GM12878 (cell line): ENCODE results near the gene SHROOM3. TPM values are rescaled to one million over a fixed set of nuclear protein-coding genes. Genes with fewer than 3 reads are reported as not detected.

Experiments used
- ATAC-seq: fragments of 200-7000 bp; cut with Tn5 transposase; 3 replicates; pipeline ENCODE4 v1.9.1; 2020; ENCODE audit warnings: mild to moderate bottlenecking, moderate library complexity
- BruUV-seq: library from RNA; stranded (reverse); fragments of 400-500 nt; replicated peaks from 2 replicates; lab custom pipeline; 2021; lab: Mats Ljungman, UMichigan
- CTCF ChIA-PET: fragments of 300-600 bp; sonication (Branson Sonifier 250); formaldehyde crosslinking; extraction: SDS; loops from one replicate; lab custom pipeline; 2021; ENCODE audit warnings: inconsistent platforms; lab: Yijun Ruan, JAX
- POLR2A ChIA-PET: fragments of 350-600 bp; formaldehyde crosslinking; extraction: SDS; loops from one replicate; lab custom pipeline; 2021; ENCODE audit warnings: inconsistent platforms; lab: Charles Lee
- RAD21 ChIA-PET: fragments of 300-600 bp; sonication (Branson Sonifier 250); formaldehyde crosslinking; loops from one replicate; lab custom pipeline; 2023; ENCODE audit warnings: antibody characterized with exemption; ENCODE audit not compliant: unreplicated experiment; lab: Charles Lee
- SMC1A ChIA-PET: fragments of 300-600 bp; sonication (Branson Sonifier 250); formaldehyde crosslinking; loops from one replicate; lab custom pipeline; 2023; ENCODE audit not compliant: unreplicated experiment, uncharacterized antibody; lab: Charles Lee
- DNase-seq: peaks from one replicate; pipeline ENCODE4 v3.0.0-alpha.2; 2011; ENCODE audit warnings: low read depth, low spot score
- FAIRE-seq: peaks from 3 replicates; lab custom pipeline; 2011; peaks lifted over from hg19 to GRCh38; lab: Jason Lieb, UNC
- H2AFZ ChIP-seq: 2 replicates; pipeline ENCODE4 v1.6.0; 2011; ENCODE audit warnings: low read depth, low read length, control low read depth; ENCODE audit not compliant: control insufficient read depth
- H3K27ac ChIP-seq: 2 replicates; pipeline ENCODE4 v1.5.1; 2011; ENCODE audit warnings: control low read depth; ENCODE audit not compliant: control insufficient read depth, insufficient read depth
- H3K27me3 ChIP-seq, 2 experiments: replicated peaks in 1 of 2; 2 replicates each; pipeline versions ENCODE4 v1.6.0 to v1.6.1; 2011; ENCODE audit warnings: low read length in 1 of 2; ENCODE audit not compliant: control insufficient read depth in 2 of 2, insufficient read depth in 2 of 2
- H3K36me3 ChIP-seq, 2 experiments: 2 replicates each; pipeline ENCODE4 v1.5.1; 2011; ENCODE audit warnings: low read length in 1 of 2; ENCODE audit not compliant: control insufficient read depth in 2 of 2, insufficient read depth in 2 of 2
- H3K4me1 ChIP-seq: 2 replicates; pipeline ENCODE4 v1.6.1; 2011; ENCODE audit warnings: mild to moderate bottlenecking, low read length, moderate library complexity, mixed read lengths; ENCODE audit not compliant: control insufficient read depth, insufficient read depth
- H3K4me2 ChIP-seq: 2 replicates; pipeline ENCODE4 v1.6.0; 2011; ENCODE audit warnings: control low read depth; ENCODE audit not compliant: control insufficient read depth, insufficient read depth
- H3K4me3 ChIP-seq: fragments of 200-600 bp; sonication (generic); 2 replicates; pipeline ENCODE4 v1.5.1; 2016
- H3K79me2 ChIP-seq: 2 replicates; pipeline ENCODE4 v1.6.0; 2011; ENCODE audit warnings: low read length; ENCODE audit not compliant: control insufficient read depth, insufficient read depth
- H3K9ac ChIP-seq: 2 replicates; pipeline ENCODE4 v1.8.0; 2011; ENCODE audit warnings: low read length, control low read depth, mixed read lengths; ENCODE audit not compliant: control insufficient read depth, insufficient read depth
- H3K9me3 ChIP-seq: replicated peaks from 3 replicates; pipeline ENCODE4 v1.5.1; 2011; ENCODE audit warnings: mild to moderate bottlenecking, low read length; ENCODE audit not compliant: control insufficient read depth, insufficient read depth
- H4K20me1 ChIP-seq: 2 replicates; pipeline ENCODE4 v1.6.0; 2011; ENCODE audit not compliant: control insufficient read depth, insufficient read depth
- BCL3 ChIP-seq: IDR thresholded peaks from 2 replicates; pipeline ENCODE4 v1.6.1; 2011; ENCODE audit warnings: borderline replicate concordance, low read depth, mild to moderate bottlenecking, moderate library complexity, low read length; ENCODE audit not compliant: insufficient read depth, poor library complexity, severe bottlenecking
- CBFB ChIP-seq: IDR thresholded peaks from 2 replicates; pipeline ENCODE4 v1.6.1; 2016; ENCODE audit warnings: antibody characterized with exemption, low read depth
- CREM ChIP-seq: IDR thresholded peaks from 2 replicates; pipeline ENCODE4 v1.6.1; 2014; ENCODE audit warnings: antibody characterized with exemption, low read depth
- EED ChIP-seq: sonication (generic); IDR thresholded peaks from 2 replicates; pipeline ENCODE4 v1.6.1; 2016; ENCODE audit warnings: antibody characterized with exemption, low read depth
- ELK1 ChIP-seq: IDR thresholded peaks from 2 replicates; pipeline ENCODE4 v1.6.1; 2012; ENCODE audit warnings: low read depth, low read length, improper control_type of control experiment
- ESRRA ChIP-seq: IDR thresholded peaks from 2 replicates; pipeline ENCODE4 v1.6.1; 2012; ENCODE audit warnings: mild to moderate bottlenecking, low read length, improper control_type of control experiment
- FOXK2 ChIP-seq: fragments of 450-650 bp; IDR thresholded peaks from 2 replicates; pipeline ENCODE4 v1.6.1; 2017; ENCODE audit warnings: mild to moderate bottlenecking, moderate library complexity
- IKZF2 ChIP-seq, 2 experiments: fragments of 450-650 bp; IDR thresholded peaks; 2 replicates each; pipeline ENCODE4 v1.6.1; 2017; ENCODE audit warnings: mild to moderate bottlenecking in 2 of 2, moderate library complexity in 2 of 2
- NR2C1 ChIP-seq: fragments of 450-650 bp; IDR thresholded peaks from 2 replicates; pipeline ENCODE4 v1.6.1; 2017; ENCODE audit warnings: antibody characterized with exemption, mild to moderate bottlenecking, moderate library complexity
- PML ChIP-seq: IDR thresholded peaks from 2 replicates; pipeline ENCODE4 v1.6.1; 2012; ENCODE audit warnings: low read length, inconsistent platforms
- SIX5 ChIP-seq: IDR thresholded peaks from 2 replicates; pipeline ENCODE4 v1.6.1; 2011; ENCODE audit warnings: mild to moderate bottlenecking, low read depth, low read length, moderate library complexity; ENCODE audit not compliant: severe bottlenecking
- SP1 ChIP-seq: IDR thresholded peaks from one replicate; pipeline ENCODE4 v1.6.1; 2011; ENCODE audit warnings: low read depth, low read length
- ZBTB33 ChIP-seq: fragments of 450-650 bp; IDR thresholded peaks from 2 replicates; pipeline ENCODE4 v1.6.1; 2017; ENCODE audit warnings: mild to moderate bottlenecking
- ZNF217 ChIP-seq: fragments of 450-650 bp; IDR thresholded peaks from 2 replicates; pipeline ENCODE4 v1.6.1; 2017; ENCODE audit warnings: antibody characterized with exemption, mild to moderate bottlenecking
- WGBS: methylation state at CpG from one replicate; pipeline ENCODE4 v1.1.6; 2016; ENCODE audit warnings: low lambda C conversion rate; ENCODE audit not compliant: insufficient replicate concordance, insufficient coverage; ENCODE audit errors: missing lambda C conversion rate; 5-methylcytosine and 5-hydroxymethylcytosine counted together
- in situ Hi-C: fragments of 300-500 bp; cut with MboI; formaldehyde crosslinking; loops from 9 replicates; pipeline ENCODE4 v1.14.3; 2018; ENCODE audit warnings: mixed read lengths
- intact Hi-C: fragments of 100-400 bp; cut with micrococcal nuclease; formaldehyde crosslinking; loops from one replicate; pipeline ENCODE4 v1.14.2; 2022; ENCODE audit not compliant: unreplicated experiment
- polyA plus RNA-seq, 11 experiments: library from polyadenylated mRNA; depleted of rRNA in 4 of 11; unstranded in 6 of 11; stranded (reverse) in 5 of 11; fragments of >200 nt; fragmentation: Nextera tagmentation in 4 of 11; fragmentation: Illumina TruSeq in 1 of 11; extraction: Ambion mirVana in 4 of 11; extraction: Trizol in 1 of 11; gene quantifications; 1 replicate in 1 of 11; 2 replicates in 10 of 11; pipeline versions ENCODE4 v1.2.1 to v1.2.3, GENCODE V29; 2011 to 2016; ENCODE audit warnings: inconsistent platforms in 2 of 11, missing spikeins in 2 of 11, low read depth in 1 of 11
- total RNA-seq, 4 experiments: library from RNA; depleted of rRNA in 3 of 4; stranded (reverse); fragments of >200 nt in 3 of 4; fragmentation: Illumina TruSeq in 1 of 4; extraction: Trizol in 1 of 4; gene quantifications; 2 replicates each; pipeline versions ENCODE4 v1.2.1 to v1.2.3, GENCODE V29; 2013 to 2021

The SHROOM3 gene
- total and polyA plus RNA-seq, 10 of the 15 experiments (the other 5 are each of a cell fraction or from before 2014, with no cell fraction given) = under 0.01 to 0.29 (median 0.08) TPM; not detected in 1

- in situ Hi-C loops (no loop called here), intact Hi-C loops (no loop called here)
- ChIA-PET POLR2A (no interaction called here), CTCF (interaction anchor here (0.7 kb wide), 1 partner anchor 850 kb away, joined by 3 read pairs; no protein-coding TSS in a partner anchor), SMC1A (interaction anchor here (1.0 kb wide), 1 partner anchor 17 kb away, joined by 3 read pairs; no protein-coding TSS in a partner anchor), RAD21 (no interaction called here)
- Histone ChIP-seq H3K36me3 (no peaks in the 10 kb centered on the region), H3K9me3 (no peaks in the 10 kb centered on the region), H3K27me3 (peaks cover 4 to 16% of the 10 kb centered on the region in 2 experiments), H3K4me1 (no peaks in the 10 kb centered on the region), H3K4me2 (no peak overlapping the region), H4K20me1 (no peaks in the 10 kb centered on the region), H3K79me2 (no peaks in the 10 kb centered on the region), H2AFZ (no peak overlapping the region), H3K27ac (no peak overlapping the region), H3K9ac (no peak overlapping the region), H3K4me3 (no peak overlapping the region)
- no peak for ATAC-seq
- no peak for DNase-seq
- no TSS peak for BruUV-seq
- no peak for TF ChIP-seq SP1
- TF ChIP-seq ZBTB33 = no peak
- no peak for TF ChIP-seq SIX5
- no peak for TF ChIP-seq FOXK2
- TF ChIP-seq CBFB = no peak
- TF ChIP-seq BCL3 = no peak
- TF ChIP-seq ELK1 = no peak
- no peak for TF ChIP-seq PML
- no peak for TF ChIP-seq CREM
- no peak for TF ChIP-seq IKZF2 (IDR thresholded peaks at IDR 0.05)
- no peak for TF ChIP-seq ZNF217
- no peak for TF ChIP-seq EED
- TF ChIP-seq NR2C1 = no peak
- TF ChIP-seq ESRRA = no peak
- WGBS = 48% methylated on average over 10 of the region's 10 CpGs
- no peak for FAIRE-seq
Measured at GRCh38 chr4:76589872-76590797, 155.1 kb downstream of the SHROOM3 start.
